Fibroblast of lung (primary cell): ENCODE results near the gene ACOT4. TPM values are rescaled to one million over a fixed set of nuclear protein-coding genes. Genes with fewer than 3 reads are reported as not detected.

ENCODE experiments used
- polyA plus RNA-seq, 2 donors: library from polyadenylated mRNA; depleted of rRNA in 1 of 2; stranded (reverse) in 1 of 2; unstranded in 1 of 2; fragments of >200 nt; gene quantifications; 2 replicates each; pipeline ENCODE4 v1.2.1, GENCODE V29; 2011 to 2012; ENCODE audit warnings: missing spikeins in 1 of 2
- total RNA-seq: library from RNA; depleted of rRNA; stranded (reverse); fragments of >200 nt; gene quantifications from 2 replicates; pipeline ENCODE4 v1.2.1, GENCODE V29; 2014

Gene ACOT4
- total and polyA plus RNA-seq, 2 donors (not counting 1 experiment from before 2014, with no cell fraction given): 0.17 to 1.7 TPM

Other genes starting within 250 kb of the ACOT4 start
- 21.3 and 36.0 TPM in 2 replicates for gene NUMB, start 133.3 kb upstream of the ACOT4 start, total RNA-seq
- gene NUMB, start 133.3 kb upstream of the ACOT4 start, polyA plus RNA-seq: 107 and 151 TPM in 2 replicates
- 12.4 and 15.2 TPM in 2 replicates for gene RIOX1, start 100.9 kb upstream of the ACOT4 start, total RNA-seq
- gene RIOX1, start 100.9 kb upstream of the ACOT4 start, polyA plus RNA-seq: 5.6 and 8.2 TPM in 2 replicates
- gene ACOT1, start 54.7 kb upstream of the ACOT4 start, total RNA-seq: 2.3 and 5.4 TPM in 2 replicates
- 7.6 and 16.6 TPM in 2 replicates for gene ACOT1, start 54.7 kb upstream of the ACOT4 start, polyA plus RNA-seq
- under 0.01 and 0.17 TPM in 2 replicates for gene HEATR4, start 32.9 kb upstream of the ACOT4 start, total RNA-seq
- gene HEATR4, start 32.9 kb upstream of the ACOT4 start, polyA plus RNA-seq: 0.01 and 0.02 TPM in 2 replicates
- gene ACOT2, start 22.7 kb upstream of the ACOT4 start, total RNA-seq: 21.3 and 27.1 TPM in 2 replicates
- 23.2 and 39.1 TPM in 2 replicates for gene ACOT2, start 22.7 kb upstream of the ACOT4 start, polyA plus RNA-seq
- not detected in 2 replicates for gene ACOT6, start 20.6 kb downstream of the ACOT4 start, total RNA-seq
- not detected in 2 replicates for gene ACOT6, start 20.6 kb downstream of the ACOT4 start, polyA plus RNA-seq
- 5.3 and 8.2 TPM in 2 replicates for gene DNAL1, start 53.1 kb downstream of the ACOT4 start, total RNA-seq
- 9.0 and 11.3 TPM in 2 replicates for gene DNAL1, start 53.1 kb downstream of the ACOT4 start, polyA plus RNA-seq
- 11.6 and 19.5 TPM in 2 replicates for gene PNMA1, start 122.5 kb downstream of the ACOT4 start, total RNA-seq
- 44.5 and 46.8 TPM in 2 replicates for gene PNMA1, start 122.5 kb downstream of the ACOT4 start, polyA plus RNA-seq